ENCODE data around the gene CSF1R. TPM values are rescaled to one million over a fixed set of nuclear protein-coding genes. Genes with fewer than 3 reads are reported as not detected.

The CSF1R gene
- total and polyA plus RNA-seq, 2 of the 8 experiments (the other 6 are each of a cell fraction or from before 2014, with no cell fraction given) = 0.12 TPM; not detected in 1

- Histone ChIP-seq H3K4me3 (ENCODE audit: extremely low read depth in 1 of 4, insufficient read depth in 2 of 4, low read depth in 3 of 4, low read length in 4 of 4) (no peak overlapping the region), H3K23me2 (ENCODE audit: low read depth, low read length) (no peaks in the 10 kb centered on the region), H3K36me3 (ENCODE audit: control insufficient read depth in 2 of 4, insufficient read depth in 4 of 4, low read length in 3 of 4) (no peaks in the 10 kb centered on the region), H3K4me1 (replicated peaks in 1 of 4; ENCODE audit: control insufficient read depth in 3 of 4, insufficient read depth in 4 of 4, low read length in 3 of 4) (peaks cover 0 to 6% (median 2%) of the 10 kb centered on the region in 4 experiments; a peak in 3 of 7 replicates), H3K9me3 (ENCODE audit: insufficient read depth in 2 of 2, low read depth in 1 of 2, low read length in 1 of 2) (no peaks in the 10 kb centered on the region), H3K79me1 (ENCODE audit: low read depth, low read length) (no peaks in the 10 kb centered on the region), H3K27me3 (replicated peaks in 1 of 4; ENCODE audit: control insufficient read depth in 3 of 4, extremely low read depth in 1 of 4, insufficient read depth in 3 of 4, low read length in 3 of 4) (no peaks in the 10 kb centered on the region), H3K23ac (ENCODE audit: insufficient read length) (no peak overlapping the region), H2AFZ (ENCODE audit: low read length) (no peak overlapping the region), H3K27ac (ENCODE audit: low read depth, low read length) (no peak overlapping the region), H3K14ac (ENCODE audit: insufficient read length) (no peak overlapping the region), H2AK5ac (ENCODE audit: low read depth, low read length) (no peak overlapping the region), H4K5ac (ENCODE audit: insufficient read length, low read depth, low read length) (no peak overlapping the region), H4K20me1 (replicated peaks in 1 of 2; ENCODE audit: control insufficient read depth in 1 of 2, insufficient read depth in 2 of 2, low read length in 2 of 2) (peaks cover 0 to 3% of the 10 kb centered on the region in 2 experiments), H2BK12ac (ENCODE audit: low read depth, low read length) (no peak overlapping the region), H3K9ac (replicated peaks in 1 of 4; ENCODE audit: extremely low read depth in 1 of 4, low read depth in 3 of 4, low read length in 3 of 4) (no peak overlapping the region), H2BK120ac (replicated peaks; ENCODE audit: low read depth, low read length) (no peak overlapping the region), H3K56ac (replicated peaks; ENCODE audit: insufficient read length, low read depth, low read length) (no peak overlapping the region), H2BK20ac (ENCODE audit: low read length) (no peak overlapping the region), H4K8ac (ENCODE audit: extremely low read depth, insufficient read depth, low read length) (no peak overlapping the region; the same call in 1 of the 2 replicates), H2BK5ac (ENCODE audit: low read depth, low read length) (no peak overlapping the region), H3K4ac (replicated peaks; ENCODE audit: insufficient read length, low read depth, low read length) (no peak overlapping the region), H3K4me2 (ENCODE audit: insufficient read depth in 1 of 2, low read depth in 2 of 2, low read length in 2 of 2) (no peak overlapping the region), H3K18ac (ENCODE audit: extremely low read depth, low read length) (no peak overlapping the region; the same call in 1 of the 2 replicates), H3K79me2 (ENCODE audit: control insufficient read depth in 1 of 2, insufficient read depth in 2 of 2, low read length in 2 of 2) (no peaks in the 10 kb centered on the region), H2BK15ac (ENCODE audit: low read length) (no peak overlapping the region), H4K91ac (replicated peaks; ENCODE audit: insufficient read length, low read length) (no peak overlapping the region)
- CTCF ChIA-PET (ENCODE audit: partially characterized antibody) = interaction anchor here (0.7 to 16.9 kb wide), 13 partner anchors 8 to 114 kb away, joined by 3 to 188 read pairs (median 5); no protein-coding TSS in a partner anchor
- FAIRE-seq (no peak), DNase-seq (ENCODE audit: low read depth in 1 of 2, low spot score in 2 of 2) (no peak)
- 88% methylated on average over 17 of the region's 19 CpGs; no CpG with 5 or more reads in 1 of the 2 experiments for WGBS, 2 experiments (ENCODE audit: extremely low coverage in 1 of 2, insufficient coverage in 1 of 2, insufficient read length in 1 of 2, insufficient replicate concordance in 2 of 2, low coverage in 1 of 2, low lambda C conversion rate in 2 of 2, missing lambda C conversion rate in 1 of 2)
- POLR2A ChIA-PET (ENCODE audit: partially characterized antibody) = no interaction called here
- no peak for TF ChIP-seq CEBPB (IDR thresholded peaks at IDR 0.05; ENCODE audit: low read depth, low read length)
- TF ChIP-seq BCL11A (IDR thresholded peaks at IDR 0.05; ENCODE audit: low read depth in 2 of 2, low read length in 2 of 2) = no peak
- no peak for TF ChIP-seq CBX5 (IDR thresholded peaks at IDR 0.05; ENCODE audit: low read depth, low read length)
- TF ChIP-seq KDM5A (IDR thresholded peaks at IDR 0.05; ENCODE audit: low read length) = no peak
- TF ChIP-seq GABPA (IDR thresholded peaks at IDR 0.05; ENCODE audit: borderline replicate concordance, insufficient read depth, low read length) = no peak
- TF ChIP-seq MAFK (IDR thresholded peaks at IDR 0.05; ENCODE audit: low read depth, low read length) = no peak
- TF ChIP-seq SP2 (IDR thresholded peaks at IDR 0.05; ENCODE audit: low read length) = no peak
- TF ChIP-seq TEAD4 (IDR thresholded peaks at IDR 0.05; ENCODE audit: low read depth, low read length) = no peak
- TF ChIP-seq HDAC6 (IDR thresholded peaks at IDR 0.05; ENCODE audit: low read depth, low read length) = no peak
- no peak for TF ChIP-seq CREB1 (IDR thresholded peaks at IDR 0.05)
- no peak for TF ChIP-seq JUND (IDR thresholded peaks at IDR 0.05; ENCODE audit: low read length)
- TF ChIP-seq SAP30 (IDR thresholded peaks at IDR 0.05; ENCODE audit: insufficient read depth, insufficient replicate concordance, low read length) = no peak
- TF ChIP-seq GTF2F1 (IDR thresholded peaks at IDR 0.05; ENCODE audit: borderline replicate concordance, low read depth, low read length) = no peak
- TF ChIP-seq NRF1 (IDR thresholded peaks at IDR 0.05; ENCODE audit: low read depth, low read length) = no peak
Measured at GRCh38 chr5:150120617-150121447, 34.5 kb upstream of the CSF1R start.
